ENCODE measurements around the gene DLGAP1.

DNA sequence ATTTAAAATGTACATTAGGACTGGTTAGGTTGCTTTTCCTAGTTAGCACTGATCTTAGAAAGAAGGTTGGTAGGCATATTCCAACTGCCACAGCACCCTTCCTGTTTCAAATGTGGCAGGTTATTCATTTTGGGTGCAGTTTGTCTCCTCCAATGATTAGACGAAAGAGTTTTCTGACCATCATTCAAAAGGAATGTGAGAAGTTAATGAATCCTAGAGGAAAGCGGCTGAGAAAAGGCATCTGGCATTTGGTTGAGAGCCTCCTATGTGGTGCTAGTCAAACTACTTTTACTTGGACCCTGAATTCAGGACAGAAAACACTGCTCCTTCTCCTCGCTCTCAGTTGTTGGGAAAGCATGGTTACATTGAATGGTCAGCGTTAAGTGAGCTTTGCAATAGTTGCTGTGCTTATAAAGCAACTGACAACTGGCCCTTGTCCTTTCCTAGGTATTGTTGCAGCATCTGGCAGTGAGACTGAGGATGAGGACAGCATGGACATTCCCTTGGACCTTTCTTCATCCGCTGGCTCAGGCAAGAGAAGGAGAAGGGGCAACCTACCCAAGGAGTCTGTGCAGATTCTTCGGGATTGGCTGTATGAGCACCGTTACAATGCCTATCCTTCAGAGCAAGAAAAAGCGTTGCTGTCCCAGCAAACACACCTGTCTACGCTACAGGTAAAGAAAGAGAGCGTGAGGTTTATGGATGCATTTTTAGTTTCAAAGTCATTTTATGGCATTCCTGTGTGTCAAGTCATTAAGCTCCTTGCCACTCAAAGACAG, 999.0 kb downstream of the DLGAP1 start:
- TF ChIP-seq CTCF (IDR thresholded peaks at IDR 0.05) (no peak), POLR2AphosphoS5 (IDR thresholded peaks at IDR 0.05) (no peak), EP300 (IDR thresholded peaks at IDR 0.05) (no peak), POLR2A (IDR thresholded peaks at IDR 0.05) (no peak)
